Caco-2 (cell line): Measurements from ENCODE around the gene CDK12. TPM values are rescaled to one million over a fixed set of nuclear protein-coding genes. Genes with fewer than 3 reads are reported as not detected.

Experiments used
- BruUV-seq: library from RNA; stranded (reverse); fragments of 400-500 nt; replicated peaks from 2 replicates; lab custom pipeline; 2021; lab: Mats Ljungman, UMichigan
- CTCF ChIA-PET: fragments of 300-600 bp; sonication (Branson Sonifier 250); formaldehyde crosslinking; loops from one replicate; lab custom pipeline; 2022; ENCODE audit warnings: antibody characterized with exemption; lab: Charles Lee
- POLR2A ChIA-PET: fragments of 300-600 bp; sonication (Branson Sonifier 250); formaldehyde crosslinking; loops from one replicate; lab custom pipeline; 2022; ENCODE audit warnings: antibody characterized with exemption; lab: Charles Lee
- DNase-seq, 2 experiments: peaks; one replicate each; pipeline versions ENCODE4 v3.0.0 to v3.0.0-alpha.2; 2020 to 2022
- H3K27me3 ChIP-seq: replicated peaks from 2 replicates; pipeline ENCODE4 v1.6.0; 2011; ENCODE audit warnings: low read length; ENCODE audit not compliant: control insufficient read depth, insufficient read depth
- H3K36me3 ChIP-seq: 2 replicates; pipeline ENCODE4 v1.5.1; 2011; ENCODE audit warnings: low read length; ENCODE audit not compliant: control insufficient read depth, insufficient read depth
- H3K4me1 ChIP-seq: fragments of 250-450 bp; sonication (Bioruptor Pico); 2 replicates; pipeline ENCODE4 v1.5.1; 2020; ENCODE audit warnings: mild to moderate bottlenecking
- H3K4me3 ChIP-seq: 2 replicates; pipeline ENCODE4 v1.5.1; 2011; ENCODE audit warnings: low read depth, mild to moderate bottlenecking, control low read depth, low read length
- H3K9me3 ChIP-seq: fragments of 250-450 bp; sonication (Bioruptor Pico); 2 replicates; pipeline ENCODE4 v1.5.1; 2020; ENCODE audit warnings: mild to moderate bottlenecking, moderate library complexity
- H3K27ac Mint-ChIP-seq: one replicate; pipeline ENCODE4 v1.8.0; 2022; ENCODE audit warnings: mixed read lengths; ENCODE audit not compliant: unreplicated experiment
- H3K27me3 Mint-ChIP-seq: one replicate; pipeline ENCODE4 v1.8.0; 2022; ENCODE audit warnings: mixed read lengths; ENCODE audit not compliant: insufficient read depth, unreplicated experiment
- H3K36me3 Mint-ChIP-seq: one replicate; pipeline ENCODE4 v1.8.0; 2022; ENCODE audit warnings: mild to moderate bottlenecking, mixed read lengths; ENCODE audit not compliant: insufficient read depth, unreplicated experiment
- H3K4me1 Mint-ChIP-seq: one replicate; pipeline ENCODE4 v1.8.0; 2022; ENCODE audit warnings: low read depth, mixed read lengths; ENCODE audit not compliant: unreplicated experiment
- H3K4me3 Mint-ChIP-seq: one replicate; pipeline ENCODE4 v1.8.0; 2022; ENCODE audit warnings: mild to moderate bottlenecking, moderate library complexity, mixed read lengths; ENCODE audit not compliant: unreplicated experiment
- H3K9me3 Mint-ChIP-seq: one replicate; pipeline ENCODE4 v1.8.0; 2022; ENCODE audit warnings: mixed read lengths; ENCODE audit not compliant: unreplicated experiment
- CTCF ChIP-seq, 2 experiments: fragments of 200-600 bp in 1 of 2; IDR thresholded peaks; 1 replicate in 1 of 2; 2 replicates in 1 of 2; pipeline versions ENCODE4 v1.5.1 to v1.8.0; 2011 to 2022; ENCODE audit warnings: antibody characterized with exemption in 1 of 2, control low read depth in 1 of 2, inconsistent platforms in 1 of 2, low read depth in 1 of 2, low read length in 1 of 2, mild to moderate bottlenecking in 1 of 2, moderate library complexity in 1 of 2; ENCODE audit not compliant: insufficient read depth in 1 of 2, severe bottlenecking in 1 of 2, unreplicated experiment in 1 of 2
- intact Hi-C: fragments of 100-400 bp; cut with micrococcal nuclease; formaldehyde crosslinking; loops from one replicate; pipeline ENCODE4 v1.10.0; 2022; ENCODE audit not compliant: unreplicated experiment
- total RNA-seq: library from RNA; stranded (reverse); gene quantifications from 2 replicates; pipeline ENCODE4 v1.2.3, GENCODE V29; 2022

Gene CDK12
- total RNA-seq, 1 experiment from 2014 or later = 85.5 TPM

- POLR2A ChIA-PET = no interaction called here
- no peak for DNase-seq
- CTCF ChIA-PET = no interaction called here
Observed at GRCh38 chr17:39513915-39514314, 52.6 kb downstream of the CDK12 start.

GRCh38 chr17:39517224-39517623 lies 55.9 kb downstream of the CDK12 start:
- CTCF ChIA-PET = no interaction called here

More at GRCh38 chr17:39513915-39514314, 52.6 kb downstream of the CDK12 start:
- H3K9me3 ChIP-seq = no peaks in the 10 kb centered on the region
- H3K36me3 Mint-ChIP-seq = peaks cover 92% of the 10 kb centered on the region
- TF ChIP-seq CTCF (IDR thresholded peaks at IDR 0.05; ENCODE audit: insufficient read depth in 1 of 2, low read depth in 1 of 2, low read length in 1 of 2, severe bottlenecking in 1 of 2, unreplicated experiment in 1 of 2) = no peak
- H3K4me3 ChIP-seq = no peak overlapping the region
- intact Hi-C loops = no loop called here
- no peak overlapping the region for H3K27ac Mint-ChIP-seq
- no peaks in the 10 kb centered on the region for H3K27me3 ChIP-seq
- H3K36me3 ChIP-seq = peaks cover 4% of the 10 kb centered on the region
- H3K4me3 Mint-ChIP-seq = no peak overlapping the region
- H3K4me1 Mint-ChIP-seq = no peaks in the 10 kb centered on the region
- no peaks in the 10 kb centered on the region for H3K27me3 Mint-ChIP-seq
- BruUV-seq = no TSS peak
- H3K4me1 ChIP-seq = no peaks in the 10 kb centered on the region
- no peaks in the 10 kb centered on the region for H3K9me3 Mint-ChIP-seq

GRCh38 chr17:39525801-39526506 lies 64.7 kb downstream of the CDK12 start:
- POLR2A ChIA-PET = no interaction called here
- Mint-ChIP-seq H3K36me3 (peaks cover 86% of the 10 kb centered on the region), H3K4me1 (no peaks in the 10 kb centered on the region), H3K27ac (no peak overlapping the region), H3K9me3 (no peaks in the 10 kb centered on the region), H3K27me3 (no peaks in the 10 kb centered on the region), H3K4me3 (no peak overlapping the region)
- DNase-seq = no peak
- TF ChIP-seq CTCF (IDR thresholded peaks at IDR 0.05; ENCODE audit: insufficient read depth in 1 of 2, low read depth in 1 of 2, low read length in 1 of 2, severe bottlenecking in 1 of 2, unreplicated experiment in 1 of 2) = no peak
- H3K4me3 ChIP-seq = no peak overlapping the region
- H3K4me1 ChIP-seq = no peaks in the 10 kb centered on the region
- no TSS peak for BruUV-seq
- CTCF ChIA-PET = interaction anchor here (1.2 to 1.9 kb wide), 2 partner anchors 22 to 229 kb away, joined by 3 to 11 read pairs; no protein-coding TSS in a partner anchor
- intact Hi-C loops = no loop called here
- H3K9me3 ChIP-seq = no peaks in the 10 kb centered on the region
- H3K27me3 ChIP-seq = no peaks in the 10 kb centered on the region
- H3K36me3 ChIP-seq = peaks cover 7% of the 10 kb centered on the region

More at GRCh38 chr17:39517224-39517623, 55.9 kb downstream of the CDK12 start:
- Histone ChIP-seq H3K4me1 (no peaks in the 10 kb centered on the region), H3K9me3 (no peaks in the 10 kb centered on the region), H3K4me3 (no peak overlapping the region), H3K36me3 (peaks cover 2% of the 10 kb centered on the region), H3K27me3 (no peaks in the 10 kb centered on the region)
- no peak overlapping the region for H3K4me3 Mint-ChIP-seq
- no TSS peak for BruUV-seq
- DNase-seq = no peak
- no peaks in the 10 kb centered on the region for H3K4me1 Mint-ChIP-seq
- intact Hi-C loops = no loop called here
- peaks cover 93% of the 10 kb centered on the region for H3K36me3 Mint-ChIP-seq
- H3K27ac Mint-ChIP-seq = no peak overlapping the region
- POLR2A ChIA-PET = no interaction called here
- no peaks in the 10 kb centered on the region for H3K27me3 Mint-ChIP-seq
- H3K9me3 Mint-ChIP-seq = no peaks in the 10 kb centered on the region
- TF ChIP-seq CTCF (IDR thresholded peaks at IDR 0.05; ENCODE audit: insufficient read depth in 1 of 2, low read depth in 1 of 2, low read length in 1 of 2, severe bottlenecking in 1 of 2, unreplicated experiment in 1 of 2) = no peak
